Activated naive CD8-positive, alpha-beta T cell treated with anti-CD3 and anti-CD28 coated beads for 36 hours (primary cell): ENCODE measurements around the gene OR2K2. TPM values are rescaled to one million over a fixed set of nuclear protein-coding genes. Genes with fewer than 3 reads are reported as not detected.
"Not testable (repeated sequence)": the region's sequence is repeated elsewhere in the genome, so short reads cannot be mapped to it uniquely, and the experiment has no call there.

Source experiments
- DNase-seq: peaks from one replicate; pipeline ENCODE4 v3.0.0; 2021
- H3K27ac Mint-ChIP-seq: one replicate; pipeline ENCODE4 v1.8.0; 2022; ENCODE audit warnings: mild to moderate bottlenecking, moderate library complexity, mixed read lengths
- H3K27me3 Mint-ChIP-seq: one replicate; pipeline ENCODE4 v1.8.0; 2022; ENCODE audit warnings: mild to moderate bottlenecking, mixed read lengths
- H3K36me3 Mint-ChIP-seq: one replicate; pipeline ENCODE4 v1.8.0; 2021; ENCODE audit warnings: mild to moderate bottlenecking, mixed read lengths
- H3K4me1 Mint-ChIP-seq: one replicate; pipeline ENCODE4 v1.8.0; 2021; ENCODE audit warnings: mixed read lengths
- H3K4me3 Mint-ChIP-seq: one replicate; pipeline ENCODE4 v1.8.0; 2022; ENCODE audit warnings: mild to moderate bottlenecking, moderate library complexity, mixed read lengths
- H3K9me3 Mint-ChIP-seq: one replicate; pipeline ENCODE4 v1.8.0; 2022; ENCODE audit warnings: mixed read lengths
- total RNA-seq, 2 experiments: library from RNA; stranded (reverse); gene quantifications; one replicate each; pipeline ENCODE4 v1.2.3, GENCODE V29; 2021

The OR2K2 gene
- total RNA-seq = not detected

DNA sequence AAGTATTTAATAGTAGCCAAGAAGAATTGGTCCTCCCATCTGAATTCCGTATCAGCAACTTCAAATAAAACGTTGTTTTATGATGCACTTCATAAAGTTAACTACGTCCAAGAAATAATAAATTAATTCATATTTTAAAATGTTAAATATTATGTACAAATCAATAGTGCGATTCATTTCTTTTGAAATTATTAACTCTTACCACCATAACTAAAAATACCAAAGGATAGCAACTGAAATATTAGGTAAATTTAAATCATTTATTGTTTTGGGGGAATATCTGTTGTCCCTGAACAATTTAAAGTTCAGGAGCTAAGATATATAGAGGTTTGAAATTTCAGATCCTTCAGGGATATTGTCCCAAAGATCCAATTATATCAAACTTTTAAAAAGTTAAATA lies at the start of gene OR2K2:
TSS of gene OR2K2 (minus strand) at position 101 of the 400 bp plus-strand sequence. CDS start 1,791 bp downstream, outside the sequence.
- H3K36me3 Mint-ChIP-seq = no peaks in the 10 kb centered on the region
- H3K27ac Mint-ChIP-seq = no peak within 1 kb of the TSS
- no peak for DNase-seq
- H3K9me3 Mint-ChIP-seq = no peaks in the 10 kb centered on the region
- peaks cover 13% of the 10 kb centered on the region for H3K27me3 Mint-ChIP-seq
- H3K4me3 Mint-ChIP-seq = no peak within 1 kb of the TSS
- peaks cover 4% of the 10 kb centered on the region for H3K4me1 Mint-ChIP-seq

DNA sequence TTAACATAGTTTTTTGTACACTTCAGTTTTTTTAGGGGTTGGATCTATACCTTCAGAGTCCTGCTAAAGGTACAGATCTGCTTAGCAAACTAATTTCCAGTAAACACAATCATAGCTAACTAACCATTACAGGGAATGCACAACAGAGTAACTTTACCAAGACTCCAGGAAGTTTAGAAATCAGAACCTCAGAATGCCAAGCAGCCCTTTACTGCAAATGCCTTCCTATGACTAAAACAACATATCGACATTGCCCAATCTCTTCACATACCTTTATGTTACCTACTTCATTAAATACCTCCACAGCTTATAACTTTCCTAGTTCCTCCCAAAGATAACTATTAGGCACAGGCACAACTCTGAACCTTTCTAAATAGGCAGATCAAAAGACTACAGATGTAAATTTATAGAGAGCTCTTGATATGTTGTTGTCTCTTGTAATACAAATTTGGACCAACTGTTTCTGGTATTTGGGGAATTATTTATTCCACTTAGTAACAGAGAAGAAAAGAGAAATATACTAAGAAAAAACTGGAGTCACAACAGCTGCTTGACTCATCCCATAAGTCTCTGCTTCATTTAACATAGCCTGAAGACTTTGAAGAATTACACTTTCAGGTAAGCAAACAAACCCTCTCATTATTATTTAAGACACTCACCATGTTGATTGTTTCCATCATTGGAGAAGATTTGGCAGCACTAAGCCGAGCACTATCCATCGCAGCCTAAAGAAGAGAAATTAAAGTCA lies 46.0 kb upstream of the OR2K2 start:
- H3K27ac Mint-ChIP-seq = no peak overlapping the region
- no peak overlapping the region for H3K4me3 Mint-ChIP-seq
- DNase-seq = no peak
- peaks cover 39% of the 10 kb centered on the region for H3K36me3 Mint-ChIP-seq
- no peaks in the 10 kb centered on the region for H3K4me1 Mint-ChIP-seq
- no peaks in the 10 kb centered on the region for H3K27me3 Mint-ChIP-seq
- H3K9me3 Mint-ChIP-seq = no peaks in the 10 kb centered on the region

- Mint-ChIP-seq H3K4me3 (no peak overlapping the region), H3K27me3 (no peaks in the 10 kb centered on the region), H3K9me3 (no peaks in the 10 kb centered on the region), H3K27ac (no peak overlapping the region), H3K4me1 (no peaks in the 10 kb centered on the region), H3K36me3 (peaks cover 42% of the 10 kb centered on the region)
- DNase-seq = no peak
These were observed 45.0 kb upstream of the OR2K2 start for GRCh38 chr9:111375062-111375461.

GRCh38 chr9:111372297-111372696 lies 42.3 kb upstream of the OR2K2 start:
- H3K4me3 Mint-ChIP-seq = no peak overlapping the region
- no peaks in the 10 kb centered on the region for H3K27me3 Mint-ChIP-seq
- no peaks in the 10 kb centered on the region for H3K9me3 Mint-ChIP-seq
- H3K36me3 Mint-ChIP-seq = peaks cover 52% of the 10 kb centered on the region
- no peaks in the 10 kb centered on the region for H3K4me1 Mint-ChIP-seq
- DNase-seq = no peak
- no peak overlapping the region for H3K27ac Mint-ChIP-seq

DNA sequence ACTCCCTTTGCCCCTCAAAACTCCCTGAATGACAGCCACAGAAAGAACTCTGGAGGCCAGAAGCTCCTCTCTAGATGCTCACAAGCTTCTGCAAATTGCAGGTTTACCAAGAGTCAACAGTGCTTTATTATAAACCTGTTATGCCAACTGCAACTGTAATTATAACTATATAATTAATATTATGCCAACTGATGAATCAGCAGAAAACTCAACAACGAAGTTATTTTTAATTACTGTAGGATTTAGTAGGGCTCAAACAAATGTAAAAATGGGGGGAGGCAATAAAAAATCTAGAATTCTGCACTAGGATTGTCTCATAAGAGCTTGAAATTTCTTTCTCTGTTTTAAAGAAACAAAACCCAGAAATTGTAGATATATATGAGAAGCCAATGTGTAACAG lies 37.0 kb upstream of the OR2K2 start:
- H3K4me1 Mint-ChIP-seq = no peaks in the 10 kb centered on the region
- DNase-seq = no peak
- H3K27ac Mint-ChIP-seq = no peak overlapping the region
- no peaks in the 10 kb centered on the region for H3K9me3 Mint-ChIP-seq
- H3K27me3 Mint-ChIP-seq = no peaks in the 10 kb centered on the region
- no peak overlapping the region for H3K4me3 Mint-ChIP-seq
- H3K36me3 Mint-ChIP-seq = peaks cover 57% of the 10 kb centered on the region

DNA sequence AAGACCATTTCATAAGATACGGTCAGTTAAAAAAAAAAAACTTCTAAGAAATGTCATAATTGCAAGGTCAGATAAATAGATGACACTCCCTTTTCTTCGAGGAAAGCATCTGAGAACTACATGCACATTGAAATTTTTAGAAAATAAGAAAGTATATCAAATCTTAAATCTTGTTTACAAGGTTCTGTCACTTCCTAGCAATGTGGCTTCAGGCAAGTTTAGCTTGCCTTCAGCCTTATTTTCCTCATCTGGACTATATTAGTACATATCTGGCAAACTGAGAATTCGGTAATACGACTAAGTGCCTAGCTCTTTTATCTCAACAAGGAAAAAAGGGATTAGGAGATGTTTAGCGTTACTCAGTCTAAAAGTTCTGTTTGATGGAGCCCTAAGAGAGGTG lies 32.5 kb upstream of the OR2K2 start:
- Mint-ChIP-seq H3K4me1 (peaks cover 2% of the 10 kb centered on the region), H3K27me3 (no peaks in the 10 kb centered on the region), H3K27ac (no peak overlapping the region), H3K4me3 (no peak overlapping the region), H3K9me3 (no peaks in the 10 kb centered on the region), H3K36me3 (peaks cover 38% of the 10 kb centered on the region)
- no peak for DNase-seq

- no peaks in the 10 kb centered on the region for H3K9me3 Mint-ChIP-seq
- H3K4me3 Mint-ChIP-seq = no peak overlapping the region
- peak overlapping the region; percentile 48 for H3K27ac Mint-ChIP-seq
- H3K4me1 Mint-ChIP-seq = peaks cover 5% of the 10 kb centered on the region
- no peak for DNase-seq
- H3K36me3 Mint-ChIP-seq = peaks cover 30% of the 10 kb centered on the region
- H3K27me3 Mint-ChIP-seq = no peaks in the 10 kb centered on the region
These were observed 30.9 kb upstream of the OR2K2 start for GRCh38 chr9:111360881-111361280.

GRCh38 chr9:111356481-111357244 lies 26.6 kb upstream of the OR2K2 start:
- Mint-ChIP-seq H3K27ac (no peak overlapping the region), H3K36me3 (peaks cover 11% of the 10 kb centered on the region), H3K27me3 (no peaks in the 10 kb centered on the region), H3K4me1 (peaks cover 5% of the 10 kb centered on the region), H3K9me3 (peaks cover 4% of the 10 kb centered on the region), H3K4me3 (no peak overlapping the region)
- DNase-seq = no peak

DNA sequence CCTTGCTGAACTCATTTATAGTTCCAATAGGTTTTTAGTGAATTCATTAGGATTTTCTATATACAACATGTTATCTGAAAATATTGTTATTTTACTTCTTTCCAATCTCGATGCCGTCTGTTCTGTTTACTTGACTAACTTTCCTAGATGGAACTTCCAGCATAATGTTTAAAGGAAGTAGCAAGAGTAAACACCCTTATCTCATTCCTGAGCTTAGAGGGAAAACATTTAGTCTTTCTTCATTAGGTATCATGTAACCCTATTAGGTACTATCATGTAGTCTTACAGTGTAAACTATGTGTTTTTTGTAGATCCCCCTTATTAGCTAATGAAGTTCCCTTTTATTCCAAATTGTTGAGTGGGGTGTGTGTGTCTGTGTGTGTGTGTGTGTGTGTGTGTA lies 22.5 kb upstream of the OR2K2 start:
- Mint-ChIP-seq H3K9me3 (peaks cover 4% of the 10 kb centered on the region), H3K4me1 (peaks cover 2% of the 10 kb centered on the region), H3K27ac (no peak overlapping the region), H3K36me3 (peaks cover 1% of the 10 kb centered on the region), H3K4me3 (no peak overlapping the region), H3K27me3 (no peaks in the 10 kb centered on the region)
- no peak for DNase-seq

DNA sequence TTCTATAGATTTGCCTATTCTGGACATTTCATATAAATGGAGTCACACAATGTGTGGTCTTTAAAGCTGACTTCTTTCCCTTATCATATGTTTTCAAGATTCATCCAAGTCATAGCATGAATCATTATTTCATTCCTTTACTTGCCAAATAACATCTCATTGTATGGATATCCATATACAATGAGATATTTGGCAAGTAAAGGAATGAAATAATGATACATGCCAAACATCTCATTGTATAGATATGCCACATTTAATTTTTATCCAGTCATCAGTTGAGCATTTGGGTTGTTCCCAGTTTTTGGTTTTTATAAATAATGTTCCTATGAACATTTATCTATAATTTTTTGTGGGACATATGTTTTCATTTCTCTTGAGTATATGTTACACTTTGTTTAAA lies 20.5 kb upstream of the OR2K2 start:
- no peak overlapping the region for H3K4me3 Mint-ChIP-seq
- H3K27ac Mint-ChIP-seq = no peak overlapping the region
- H3K27me3 Mint-ChIP-seq = peaks cover 5% of the 10 kb centered on the region
- H3K4me1 Mint-ChIP-seq = no peaks in the 10 kb centered on the region
- DNase-seq = no peak
- peaks cover 4% of the 10 kb centered on the region for H3K9me3 Mint-ChIP-seq
- H3K36me3 Mint-ChIP-seq = peaks cover 1% of the 10 kb centered on the region

GRCh38 chr9:111349766-111350165 lies 19.7 kb upstream of the OR2K2 start:
- H3K27me3 Mint-ChIP-seq = peaks cover 6% of the 10 kb centered on the region
- peaks cover 1% of the 10 kb centered on the region for H3K36me3 Mint-ChIP-seq
- H3K9me3 Mint-ChIP-seq = peaks cover 4% of the 10 kb centered on the region
- no peak overlapping the region for H3K4me3 Mint-ChIP-seq
- H3K4me1 Mint-ChIP-seq = no peaks in the 10 kb centered on the region
- H3K27ac Mint-ChIP-seq = no peak overlapping the region
- no peak for DNase-seq

DNA sequence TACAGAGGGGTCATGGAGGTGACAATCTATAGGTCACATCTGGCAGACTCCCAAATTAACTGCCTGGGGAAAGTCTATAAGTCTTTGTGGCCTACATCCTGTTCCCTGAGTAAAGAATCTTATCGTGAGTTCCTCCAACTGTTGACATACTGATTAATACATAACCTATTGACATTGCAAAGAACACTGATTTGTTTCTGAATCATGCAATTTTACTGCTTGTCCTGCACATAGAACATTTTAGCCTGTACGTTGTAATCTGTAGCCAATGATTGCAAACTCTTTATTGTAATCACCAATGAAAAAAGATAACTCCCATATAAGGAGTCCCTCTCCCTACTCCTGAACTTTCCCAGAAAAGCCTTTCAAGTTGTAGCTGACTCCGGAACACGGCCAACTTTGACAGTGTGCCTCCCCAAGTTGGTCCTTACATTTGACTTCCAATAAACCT lies 18.8 kb upstream of the OR2K2 start:
- H3K27me3 Mint-ChIP-seq = peaks cover 9% of the 10 kb centered on the region
- H3K36me3 Mint-ChIP-seq = peaks cover 1% of the 10 kb centered on the region
- H3K27ac Mint-ChIP-seq = no peak overlapping the region
- peaks cover 4% of the 10 kb centered on the region for H3K9me3 Mint-ChIP-seq
- H3K4me1 Mint-ChIP-seq = no peaks in the 10 kb centered on the region
- DNase-seq = no peak
- H3K4me3 Mint-ChIP-seq = no peak overlapping the region

DNA sequence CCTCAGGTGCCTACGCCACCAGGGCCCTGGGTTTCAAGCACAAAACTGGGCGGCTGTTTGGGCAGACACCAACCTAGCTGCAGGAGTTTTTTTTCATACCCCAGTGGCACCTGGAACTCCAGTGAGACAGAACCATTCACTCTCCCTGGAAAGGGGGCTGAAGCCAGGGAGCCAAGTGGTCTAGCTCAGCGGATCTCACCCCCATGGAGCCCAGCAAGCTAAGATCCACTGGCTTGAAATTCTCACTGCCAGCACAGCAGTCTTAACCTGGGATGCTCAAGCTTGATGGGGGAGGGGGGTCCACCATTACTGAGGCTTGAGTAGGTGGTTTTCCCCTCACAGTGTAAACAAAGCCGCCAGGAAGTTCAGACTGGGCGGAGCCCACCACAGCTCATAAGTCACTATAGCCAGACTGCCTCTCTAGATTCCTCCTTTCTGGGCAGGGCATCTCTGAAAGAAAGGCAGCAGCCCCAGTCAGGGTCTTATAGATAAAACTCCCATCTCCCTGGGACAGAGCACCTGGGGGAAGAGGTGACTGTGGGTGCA lies 4.4 kb upstream of the OR2K2 start:
- not testable (repeated sequence) for H3K27me3 Mint-ChIP-seq, H3K27ac Mint-ChIP-seq, DNase-seq, H3K36me3 Mint-ChIP-seq, H3K4me3 Mint-ChIP-seq, H3K9me3 Mint-ChIP-seq, H3K4me1 Mint-ChIP-seq

GRCh38 chr9:111320631-111321030 lies 9.4 kb downstream of the OR2K2 start:
- H3K27me3 Mint-ChIP-seq = peaks cover 21% of the 10 kb centered on the region
- H3K4me3 Mint-ChIP-seq = no peak overlapping the region
- H3K4me1 Mint-ChIP-seq = no peaks in the 10 kb centered on the region
- no peak overlapping the region for H3K27ac Mint-ChIP-seq
- no peak for DNase-seq
- no peaks in the 10 kb centered on the region for H3K36me3 Mint-ChIP-seq
- peaks cover 2% of the 10 kb centered on the region for H3K9me3 Mint-ChIP-seq

DNA sequence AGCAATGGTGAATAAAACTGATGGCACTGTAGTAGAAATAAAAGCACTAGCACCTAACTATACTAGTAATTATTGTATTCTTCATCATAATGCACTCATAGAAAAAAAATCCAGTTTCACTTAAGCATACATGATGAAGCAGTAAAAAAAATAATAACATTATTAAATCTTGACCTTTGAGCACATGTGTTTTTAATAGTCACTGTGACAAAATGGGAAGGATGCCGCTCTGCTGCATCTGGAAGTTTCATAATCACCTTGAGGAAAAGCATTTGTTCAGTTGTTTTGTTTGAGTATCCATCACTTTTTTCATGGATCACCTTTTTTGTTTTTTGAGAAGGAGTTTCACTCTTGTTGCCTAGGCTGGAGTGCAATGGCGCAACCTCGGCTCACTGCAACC lies 13.2 kb downstream of the OR2K2 start:
- Mint-ChIP-seq H3K4me1 (no peaks in the 10 kb centered on the region), H3K27me3 (peaks cover 15% of the 10 kb centered on the region), H3K9me3 (peaks cover 2% of the 10 kb centered on the region), H3K27ac (no peak overlapping the region), H3K36me3 (no peaks in the 10 kb centered on the region), H3K4me3 (no peak overlapping the region)
- DNase-seq = no peak
